NCI-H128 (cell line): Measurements from ENCODE around the gene CPED1.
A peak's percentile ranks its signal among the peaks of the same experiment; 100 is the strongest.

Source experiments
- DNase-seq: peaks from one replicate; lab custom pipeline; 2025; ENCODE audit not compliant: unreplicated experiment; lab: John Stamatoyannopoulos, UW

Gene CPED1

GRCh38 chr7:121126801-121127534 is 138.5 kb downstream of the CPED1 start:
- DNase-seq = no peak

- DNase-seq = no peak
Measured at GRCh38 chr7:121132940-121133339, 144.4 kb downstream of the CPED1 start.

GRCh38 chr7:121133444-121133843 is 144.9 kb downstream of the CPED1 start:
- no peak for DNase-seq

GRCh38 chr7:121137580-121137979 is 149.1 kb downstream of the CPED1 start:
- no peak for DNase-seq

GRCh38 chr7:121138262-121138933 is 149.9 kb downstream of the CPED1 start:
- DNase-seq = peak; percentile 56

- DNase-seq = no peak
Measured at GRCh38 chr7:121139427-121139826, 150.9 kb downstream of the CPED1 start.

GRCh38 chr7:121140790-121141189 is 152.3 kb downstream of the CPED1 start:
- no peak for DNase-seq

- no peak for DNase-seq
Measured at GRCh38 chr7:121151774-121152221, 163.3 kb downstream of the CPED1 start.

- DNase-seq = no peak
Measured at GRCh38 chr7:121153411-121153810, 164.9 kb downstream of the CPED1 start.

- DNase-seq = no peak
Measured at GRCh38 chr7:121153995-121154394, 165.5 kb downstream of the CPED1 start.

- no peak for DNase-seq
Measured at GRCh38 chr7:121156825-121157224, 168.3 kb downstream of the CPED1 start.

GRCh38 chr7:121157341-121157751 is 168.8 kb downstream of the CPED1 start:
- no peak for DNase-seq

- no peak for DNase-seq
Measured at GRCh38 chr7:121157885-121158590, 169.5 kb downstream of the CPED1 start.

GRCh38 chr7:121158665-121159064 is 170.2 kb downstream of the CPED1 start:
- DNase-seq = no peak

GRCh38 chr7:121159553-121159952 is 171.0 kb downstream of the CPED1 start:
- no peak for DNase-seq

GRCh38 chr7:121160150-121161008 is 171.9 kb downstream of the CPED1 start:
- no peak for DNase-seq

- DNase-seq = no peak
Measured at GRCh38 chr7:121163699-121164098, 175.2 kb downstream of the CPED1 start.

- no peak for DNase-seq
Measured at GRCh38 chr7:121164247-121164646, 175.7 kb downstream of the CPED1 start.

- no peak for DNase-seq
Measured at GRCh38 chr7:121166916-121167315, 178.4 kb downstream of the CPED1 start.

- DNase-seq = no peak
Measured at GRCh38 chr7:121167971-121168370, 179.5 kb downstream of the CPED1 start.

- DNase-seq = no peak
Measured at GRCh38 chr7:121169469-121169868, 181.0 kb downstream of the CPED1 start.
